Peyer's patch (tissue), 4 donors: ENCODE measurements around the gene C10orf71.

Experiments used
- CTCF ChIP-seq, 6 experiments: fragments of 450-650 bp in 4 of 6; fragments of 200-600 bp in 2 of 6; sonication (generic) in 1 of 6; IDR thresholded peaks; one replicate each; pipeline ENCODE4 v1.5.1; 2017 to 2019; ENCODE audit warnings: antibody characterized with exemption in 6 of 6, mild to moderate bottlenecking in 3 of 6, moderate library complexity in 1 of 6
- POLR2A ChIP-seq, 2 donors: fragments of 450-650 bp; IDR thresholded peaks; one replicate each; pipeline ENCODE4 v1.5.1; 2017; ENCODE audit warnings: antibody characterized with exemption in 2 of 2, mild to moderate bottlenecking in 2 of 2, moderate library complexity in 2 of 2

- TF ChIP-seq POLR2A (IDR thresholded peaks at IDR 0.05) (no peak), CTCF (IDR thresholded peaks at IDR 0.05) (no peak)
Observed at GRCh38 chr10:49298983-49299815, at the start of gene C10orf71.
